Measurements from ENCODE around the gene RBFA.

RBFA gene

DNA sequence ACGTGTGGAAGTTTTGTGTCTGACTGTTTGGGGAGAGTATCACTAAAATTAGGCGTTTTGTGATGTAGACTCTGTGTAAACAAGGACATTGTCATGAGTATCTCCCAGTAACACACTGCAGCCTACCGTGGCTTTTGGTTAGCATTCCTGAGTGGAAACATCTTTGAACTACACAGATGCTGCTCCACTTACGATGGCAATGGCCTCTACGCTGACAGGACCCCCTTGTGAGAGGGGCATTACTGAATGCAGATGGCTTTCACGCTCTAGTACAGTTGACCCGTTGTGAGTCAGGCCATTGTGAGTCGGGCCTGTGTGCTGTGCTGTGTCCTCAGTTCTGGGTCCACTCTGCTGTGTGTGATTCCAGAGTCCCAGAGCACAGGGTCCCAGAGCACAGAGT, 40.5 kb downstream of the RBFA start:
- DNase-seq (ENCODE audit: low read depth): no peak

DNA sequence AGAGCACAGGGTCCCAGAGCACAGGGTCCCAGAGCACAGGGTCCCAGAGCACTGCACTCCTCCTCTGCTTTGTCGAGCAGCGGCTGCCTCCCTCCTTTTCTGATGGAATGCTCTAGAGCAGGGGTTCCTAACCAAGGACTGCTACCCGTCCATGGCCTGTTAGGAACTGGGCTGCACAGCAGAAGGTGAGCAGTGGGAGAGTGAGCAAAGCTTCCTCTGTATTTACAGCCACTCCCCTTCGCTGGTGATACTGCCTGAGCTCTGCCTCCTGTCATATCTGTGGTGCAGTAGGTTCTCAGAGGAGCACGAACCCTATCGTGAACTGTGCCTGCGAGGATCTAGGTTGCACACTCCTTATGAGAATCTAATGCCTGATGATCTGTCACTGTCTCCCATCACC, 41.7 kb downstream of the RBFA start:
- no peak for DNase-seq (ENCODE audit: low read depth)

DNA sequence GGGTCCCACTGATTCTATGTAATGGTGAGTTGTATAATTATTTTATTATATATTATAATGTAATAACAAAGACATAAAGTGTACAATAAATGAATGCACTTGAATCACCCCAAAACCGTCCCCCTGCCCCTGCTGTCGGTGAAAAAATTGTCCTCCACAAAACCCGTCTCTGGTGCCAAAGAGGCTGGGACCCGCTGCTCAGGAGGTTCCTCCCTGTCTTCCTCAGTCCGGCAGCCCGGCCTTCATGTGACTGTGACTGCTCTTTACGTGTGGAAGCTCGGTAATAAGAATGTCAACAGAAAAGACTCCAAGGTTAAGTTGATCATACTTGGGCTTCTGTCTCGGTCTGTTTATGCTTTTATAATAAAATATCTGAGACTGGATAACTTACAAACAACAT, 42.1 kb downstream of the RBFA start:
- no peak for DNase-seq (ENCODE audit: low read depth)

DNA sequence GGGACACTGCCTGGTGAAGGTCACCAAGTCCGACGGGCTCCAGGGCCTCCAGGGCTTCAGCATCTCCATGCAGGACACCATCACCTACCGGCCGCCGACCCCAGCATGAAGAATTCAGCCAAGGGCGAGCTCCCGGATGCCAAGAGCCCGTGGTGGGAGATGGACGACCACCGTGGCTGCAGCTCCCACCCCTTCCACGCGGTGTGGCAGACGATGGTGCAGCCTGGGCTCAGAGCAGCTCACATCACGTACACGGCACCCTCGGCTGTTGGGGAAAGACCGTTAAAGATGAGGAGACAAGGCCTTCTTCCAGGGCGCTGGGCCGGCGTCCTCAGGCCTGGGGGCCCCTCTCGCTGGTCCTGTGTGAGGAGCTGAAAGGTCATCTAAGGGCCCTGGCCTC, 43.6 kb downstream of the RBFA start:
- no peak for DNase-seq (ENCODE audit: low read depth)
